Stimulated activated CD8-positive, alpha-beta memory T cell treated with anti-CD3 and anti-CD28 coated beads, Interleukin-12 subunit alpha, Interleukin-12 subunit beta, amount 100 ng/mL, for 1 hour (primary cell): ENCODE measurements around the gene GABPB2.
A peak's percentile ranks its signal among the peaks of the same experiment; 100 is the strongest.

Source experiments
- DNase-seq: peaks from one replicate; pipeline ENCODE4 v3.0.0-alpha.2; 2020; ENCODE audit warnings: low read depth

GABPB2 gene

GRCh38 chr1:151165281-151165737 is 94.7 kb downstream of the GABPB2 start:
- DNase-seq: no peak

GRCh38 chr1:151165738-151166504 is 95.4 kb downstream of the GABPB2 start, which contains the start of the genes LYSMD1 and SCNM1:
Gene LYSMD1, minus strand, starts transcription at chr1:151165902. Its CDS starts 644 bp downstream, at chr1:151165258.
Gene SCNM1, plus strand, starts transcription at chr1:151166144. Its CDS starts 9 bp downstream, at chr1:151166153.
- peak; percentile 92 for DNase-seq

- DNase-seq: no peak
These were observed 96.0 kb downstream of the GABPB2 start for GRCh38 chr1:151166505-151166956.

GRCh38 chr1:151167116-151167515 is 96.6 kb downstream of the GABPB2 start:
- no peak for DNase-seq

- DNase-seq: no peak
These were observed 100.6 kb downstream of the GABPB2 start for GRCh38 chr1:151171190-151171589.
